Measurements from ENCODE around the gene BAG1. TPM values are rescaled to one million over a fixed set of nuclear protein-coding genes. Genes with fewer than 3 reads are reported as not detected.

BAG1 gene
- total RNA-seq, 1 donor from 2014 or later, result 40.2 TPM

DNA sequence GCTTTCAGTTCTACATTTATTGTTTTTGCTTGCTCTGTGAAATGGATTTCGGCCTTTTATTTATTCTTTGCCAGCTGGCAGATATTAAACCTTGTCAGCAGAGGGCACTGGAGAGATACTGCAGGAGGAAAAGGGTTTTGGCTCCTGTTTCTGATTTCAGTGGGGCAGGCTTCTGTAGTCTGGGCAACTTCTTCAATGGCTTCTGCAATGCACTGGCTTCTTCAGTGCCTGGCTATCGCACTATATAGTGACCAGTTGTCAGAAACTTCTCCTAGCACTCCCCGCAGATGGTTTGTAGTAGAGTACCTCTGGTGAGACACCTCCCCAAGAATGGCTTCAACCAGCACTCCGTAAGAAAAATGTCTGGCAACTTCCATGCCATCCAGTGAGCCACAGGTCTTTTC, 22.6 kb upstream of the BAG1 start:
- no peaks in the 10 kb centered on the region for H3K9me3 ChIP-seq (ENCODE audit: control insufficient read depth in 3 of 3, low read length in 3 of 3)
- peaks cover 2 to 13% (median 8%) of the 10 kb centered on the region in 3 donors for H3K36me3 ChIP-seq (ENCODE audit: control insufficient read depth in 3 of 3, insufficient read depth in 3 of 3, low read length in 3 of 3)
- H3K9ac ChIP-seq (ENCODE audit: low read depth in 1 of 3, low read length in 3 of 3), result peak overlapping the region in 1 of 3 donors; percentile 60
- no peaks in the 10 kb centered on the region for H3K27me3 ChIP-seq (ENCODE audit: control insufficient read depth in 3 of 3, insufficient read depth in 3 of 3, low read length in 3 of 3)
- H3K4me3 ChIP-seq (ENCODE audit: low read length in 3 of 3), result peak overlapping the region in 2 of 3 donors; percentile 15 to 45
- peak overlapping the region; percentile 38 for H3K27ac ChIP-seq (ENCODE audit: low read depth, low read length)
- peaks cover 8 to 33% (median 16%) of the 10 kb centered on the region in 3 donors for H3K4me1 ChIP-seq (ENCODE audit: control insufficient read depth in 3 of 3, insufficient read depth in 3 of 3, low read length in 3 of 3)

GRCh38 chr9:33285502-33285901, 21.0 kb upstream of the BAG1 start:
- H3K4me3 ChIP-seq (ENCODE audit: low read length in 3 of 3), result no peak overlapping the region
- H3K9ac ChIP-seq (ENCODE audit: low read depth in 1 of 3, low read length in 3 of 3), result no peak overlapping the region
- no peaks in the 10 kb centered on the region for H3K27me3 ChIP-seq (ENCODE audit: control insufficient read depth in 3 of 3, insufficient read depth in 3 of 3, low read length in 3 of 3)
- no peak overlapping the region for H3K27ac ChIP-seq (ENCODE audit: low read depth, low read length)
- H3K9me3 ChIP-seq (ENCODE audit: control insufficient read depth in 3 of 3, low read length in 3 of 3), result no peaks in the 10 kb centered on the region
- H3K36me3 ChIP-seq (ENCODE audit: control insufficient read depth in 3 of 3, insufficient read depth in 3 of 3, low read length in 3 of 3), result peaks cover 8 to 21% (median 16%) of the 10 kb centered on the region in 3 donors
- peaks cover 4 to 17% (median 6%) of the 10 kb centered on the region in 3 donors for H3K4me1 ChIP-seq (ENCODE audit: control insufficient read depth in 3 of 3, insufficient read depth in 3 of 3, low read length in 3 of 3)

DNA sequence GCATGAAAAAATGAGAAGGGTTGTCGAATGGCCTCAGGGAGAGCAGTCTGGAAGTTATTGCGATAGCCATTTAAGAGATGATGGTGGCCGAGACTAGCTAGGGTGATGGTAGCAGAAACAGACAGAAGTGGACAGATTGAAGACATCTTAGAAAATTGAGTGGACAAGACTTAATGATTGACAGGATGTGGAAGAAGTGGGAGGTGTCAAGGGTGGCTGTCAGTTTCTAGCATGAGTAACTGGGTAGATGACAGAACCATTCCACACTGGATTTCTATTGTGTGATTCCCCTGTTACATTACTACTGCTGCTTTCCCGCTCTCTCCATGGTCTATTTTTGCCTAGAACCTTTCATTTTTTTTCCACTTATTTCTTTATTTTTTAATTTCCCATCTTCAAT, 13.0 kb upstream of the BAG1 start:
- H3K36me3 ChIP-seq (ENCODE audit: control insufficient read depth in 3 of 3, insufficient read depth in 3 of 3, low read length in 3 of 3), result peaks cover 40 to 68% (median 66%) of the 10 kb centered on the region in 3 donors
- no peaks in the 10 kb centered on the region for H3K9me3 ChIP-seq (ENCODE audit: control insufficient read depth in 3 of 3, low read length in 3 of 3)
- H3K4me3 ChIP-seq (ENCODE audit: low read length in 3 of 3), result no peak overlapping the region
- H3K9ac ChIP-seq (ENCODE audit: low read depth in 1 of 3, low read length in 3 of 3), result no peak overlapping the region
- H3K27ac ChIP-seq (ENCODE audit: low read depth, low read length), result no peak overlapping the region
- no peaks in the 10 kb centered on the region for H3K27me3 ChIP-seq (ENCODE audit: control insufficient read depth in 3 of 3, insufficient read depth in 3 of 3, low read length in 3 of 3)
- H3K4me1 ChIP-seq (ENCODE audit: control insufficient read depth in 3 of 3, insufficient read depth in 3 of 3, low read length in 3 of 3), result no peaks in the 10 kb centered on the region

GRCh38 chr9:33273972-33274328, 9.4 kb upstream of the BAG1 start:
- no peaks in the 10 kb centered on the region for H3K9me3 ChIP-seq (ENCODE audit: control insufficient read depth in 3 of 3, low read length in 3 of 3)
- no peaks in the 10 kb centered on the region for H3K4me1 ChIP-seq (ENCODE audit: control insufficient read depth in 3 of 3, insufficient read depth in 3 of 3, low read length in 3 of 3)
- H3K9ac ChIP-seq (ENCODE audit: low read depth in 1 of 3, low read length in 3 of 3), result no peak overlapping the region
- no peak overlapping the region for H3K4me3 ChIP-seq (ENCODE audit: low read length in 3 of 3)
- no peak overlapping the region for H3K27ac ChIP-seq (ENCODE audit: low read depth, low read length)
- no peaks in the 10 kb centered on the region for H3K27me3 ChIP-seq (ENCODE audit: control insufficient read depth in 3 of 3, insufficient read depth in 3 of 3, low read length in 3 of 3)
- H3K36me3 ChIP-seq (ENCODE audit: control insufficient read depth in 3 of 3, insufficient read depth in 3 of 3, low read length in 3 of 3), result peaks cover 38 to 74% (median 68%) of the 10 kb centered on the region in 3 donors

DNA sequence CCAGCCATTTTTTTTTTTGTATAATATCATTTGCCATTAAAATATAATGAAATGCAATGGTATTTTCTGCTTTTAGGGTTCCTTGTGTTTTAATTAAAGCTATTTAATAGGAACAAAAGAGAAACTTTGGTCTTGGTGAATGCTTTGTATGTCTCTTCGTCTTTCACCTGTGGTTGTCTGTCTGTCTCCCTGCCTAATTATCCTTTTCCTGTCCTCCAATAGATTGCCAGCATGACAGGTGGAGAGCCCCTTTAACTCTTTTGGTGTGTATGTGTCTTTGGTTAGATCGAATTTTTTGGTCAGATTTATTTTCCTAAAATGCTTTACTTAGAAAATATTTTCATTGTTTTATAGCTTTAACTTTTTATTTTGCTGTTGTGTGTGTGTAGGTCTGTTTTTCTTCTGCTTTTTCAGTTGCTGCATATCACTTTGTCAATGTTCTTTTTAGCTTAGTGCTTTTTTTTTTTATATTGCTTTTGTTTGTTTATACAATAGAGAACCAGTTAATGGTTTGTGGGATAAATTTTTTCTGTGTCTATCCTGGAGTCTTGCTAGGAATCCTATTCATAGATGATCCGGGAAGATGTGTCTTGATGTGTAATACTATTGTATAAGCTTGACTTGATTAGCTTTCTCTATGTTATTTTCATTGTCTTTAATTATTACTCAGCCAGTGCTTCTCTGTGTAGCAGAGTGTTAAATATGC, 8.9 kb upstream of the BAG1 start:
- Histone ChIP-seq H3K27me3 (ENCODE audit: control insufficient read depth in 3 of 3, insufficient read depth in 3 of 3, low read length in 3 of 3) (no peaks in the 10 kb centered on the region), H3K4me3 (ENCODE audit: low read length in 3 of 3) (no peak overlapping the region), H3K9me3 (ENCODE audit: control insufficient read depth in 3 of 3, low read length in 3 of 3) (no peaks in the 10 kb centered on the region), H3K9ac (ENCODE audit: low read depth in 1 of 3, low read length in 3 of 3) (no peak overlapping the region), H3K36me3 (ENCODE audit: control insufficient read depth in 3 of 3, insufficient read depth in 3 of 3, low read length in 3 of 3) (peaks cover 35 to 75% (median 64%) of the 10 kb centered on the region in 3 donors), H3K27ac (ENCODE audit: low read depth, low read length) (no peak overlapping the region), H3K4me1 (ENCODE audit: control insufficient read depth in 3 of 3, insufficient read depth in 3 of 3, low read length in 3 of 3) (no peaks in the 10 kb centered on the region)

- Histone ChIP-seq H3K9ac (ENCODE audit: low read depth in 1 of 3, low read length in 3 of 3) (no peak overlapping the region), H3K4me3 (ENCODE audit: low read length in 3 of 3) (no peak overlapping the region), H3K27me3 (ENCODE audit: control insufficient read depth in 3 of 3, insufficient read depth in 3 of 3, low read length in 3 of 3) (no peaks in the 10 kb centered on the region), H3K9me3 (ENCODE audit: control insufficient read depth in 3 of 3, low read length in 3 of 3) (no peaks in the 10 kb centered on the region), H3K27ac (ENCODE audit: low read depth, low read length) (no peak overlapping the region), H3K36me3 (ENCODE audit: control insufficient read depth in 3 of 3, insufficient read depth in 3 of 3, low read length in 3 of 3) (peaks cover 27 to 75% (median 60%) of the 10 kb centered on the region in 3 donors), H3K4me1 (ENCODE audit: control insufficient read depth in 3 of 3, insufficient read depth in 3 of 3, low read length in 3 of 3) (no peaks in the 10 kb centered on the region)
These were observed 7.6 kb upstream of the BAG1 start for GRCh38 chr9:33272061-33272460.

- Histone ChIP-seq H3K36me3 (ENCODE audit: control insufficient read depth in 3 of 3, insufficient read depth in 3 of 3, low read length in 3 of 3) (peaks cover 27 to 66% (median 55%) of the 10 kb centered on the region in 3 donors), H3K27me3 (ENCODE audit: control insufficient read depth in 3 of 3, insufficient read depth in 3 of 3, low read length in 3 of 3) (no peaks in the 10 kb centered on the region), H3K4me3 (ENCODE audit: low read length in 3 of 3) (no peak overlapping the region), H3K4me1 (ENCODE audit: control insufficient read depth in 3 of 3, insufficient read depth in 3 of 3, low read length in 3 of 3) (peaks cover 10 to 13% (median 13%) of the 10 kb centered on the region in 3 donors), H3K9ac (ENCODE audit: low read depth in 1 of 3, low read length in 3 of 3) (no peak overlapping the region), H3K27ac (ENCODE audit: low read depth, low read length) (no peak overlapping the region), H3K9me3 (ENCODE audit: control insufficient read depth in 3 of 3, low read length in 3 of 3) (no peaks in the 10 kb centered on the region)
These were observed 5.6 kb upstream of the BAG1 start for GRCh38 chr9:33270146-33270545.

DNA sequence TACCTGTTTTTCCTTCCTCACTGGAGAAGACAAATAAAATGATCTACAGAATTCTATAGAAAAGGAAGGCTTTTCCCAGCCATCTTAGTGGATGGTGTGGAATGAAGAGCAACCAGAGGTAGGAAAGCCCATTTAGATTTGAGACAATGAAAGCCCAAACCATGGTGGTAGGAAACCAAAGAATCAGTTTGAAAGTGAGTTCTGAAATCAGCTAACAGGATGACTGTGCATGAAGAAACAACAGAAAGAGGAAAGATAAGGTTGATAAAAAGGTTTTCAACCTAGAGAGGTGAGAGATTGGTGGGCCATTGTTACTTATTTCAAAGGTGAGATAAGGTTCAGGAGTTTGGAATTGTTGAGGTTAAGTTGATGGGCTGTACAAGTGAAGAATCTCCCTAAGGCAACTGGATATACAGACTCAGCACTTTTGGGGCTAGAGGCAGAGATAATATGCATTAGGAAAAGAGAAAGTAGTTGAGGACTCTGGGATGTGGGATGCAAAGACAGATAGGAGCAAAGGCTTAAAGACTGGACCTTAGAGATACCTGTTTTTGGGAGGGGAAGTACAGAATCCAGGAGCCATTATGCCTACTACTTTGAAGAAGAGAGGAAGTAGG, 2.8 kb upstream of the BAG1 start:
- Histone ChIP-seq H3K9me3 (ENCODE audit: control insufficient read depth in 3 of 3, low read length in 3 of 3) (no peaks in the 10 kb centered on the region), H3K36me3 (ENCODE audit: control insufficient read depth in 3 of 3, insufficient read depth in 3 of 3, low read length in 3 of 3) (peaks cover 24 to 46% (median 42%) of the 10 kb centered on the region in 3 donors), H3K27me3 (ENCODE audit: control insufficient read depth in 3 of 3, insufficient read depth in 3 of 3, low read length in 3 of 3) (no peaks in the 10 kb centered on the region), H3K27ac (ENCODE audit: low read depth, low read length) (no peak overlapping the region), H3K4me3 (ENCODE audit: low read length in 3 of 3) (no peak overlapping the region), H3K9ac (ENCODE audit: low read depth in 1 of 3, low read length in 3 of 3) (peak overlapping the region in 1 of 3 donors; percentile 38), H3K4me1 (ENCODE audit: control insufficient read depth in 3 of 3, insufficient read depth in 3 of 3, low read length in 3 of 3) (peaks cover 24 to 28% (median 27%) of the 10 kb centered on the region in 3 donors)

DNA sequence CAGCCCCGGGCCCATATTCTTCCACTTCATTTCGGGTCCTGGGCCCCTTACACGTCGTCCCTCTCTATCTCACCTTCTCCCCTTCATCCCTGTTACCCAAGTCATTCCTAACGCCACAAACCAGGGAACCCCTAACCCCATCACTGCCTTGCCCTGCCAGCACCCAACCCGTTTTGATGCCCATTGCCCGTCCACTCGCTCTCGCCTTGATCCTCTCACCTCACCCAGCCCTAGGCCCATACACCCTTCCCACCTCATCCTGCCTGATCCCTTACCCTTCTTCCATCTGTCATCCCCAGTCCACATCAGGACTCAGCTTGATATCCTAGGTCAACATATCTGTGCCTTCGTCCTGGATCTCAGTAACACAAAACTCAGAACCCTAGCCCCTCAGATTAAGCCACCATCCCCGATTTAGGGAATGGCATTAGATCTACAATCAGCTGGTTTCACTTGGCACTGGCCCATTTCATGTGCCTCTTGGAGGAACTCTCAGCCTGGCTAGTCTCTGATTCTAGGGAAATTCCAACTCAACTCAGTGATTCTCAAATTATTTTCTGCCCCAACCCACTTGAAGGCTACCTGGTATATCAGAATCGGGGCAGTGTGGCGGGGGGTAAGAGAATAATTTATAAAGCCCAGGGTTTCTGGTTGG, 830 bp upstream of the BAG1 start:
- peaks cover 25 to 36% (median 36%) of the 10 kb centered on the region in 3 donors for H3K36me3 ChIP-seq (ENCODE audit: control insufficient read depth in 3 of 3, insufficient read depth in 3 of 3, low read length in 3 of 3)
- H3K27me3 ChIP-seq (ENCODE audit: control insufficient read depth in 3 of 3, insufficient read depth in 3 of 3, low read length in 3 of 3), result no peaks in the 10 kb centered on the region
- peaks cover 24 to 28% (median 27%) of the 10 kb centered on the region in 3 donors for H3K4me1 ChIP-seq (ENCODE audit: control insufficient read depth in 3 of 3, insufficient read depth in 3 of 3, low read length in 3 of 3)
- peak overlapping the region; percentile 95 to 99 (median 98) for H3K4me3 ChIP-seq (ENCODE audit: low read length in 3 of 3)
- no peaks in the 10 kb centered on the region for H3K9me3 ChIP-seq (ENCODE audit: control insufficient read depth in 3 of 3, low read length in 3 of 3)
- H3K9ac ChIP-seq (ENCODE audit: low read depth in 1 of 3, low read length in 3 of 3), result peak overlapping the region; percentile 79 to 90 (median 87)
- H3K27ac ChIP-seq (ENCODE audit: low read depth, low read length), result peak overlapping the region; percentile 84

Measured in skeletal muscle tissue (tissue), 4 donors.